ENCODE data around the gene MYL2. TPM values are rescaled to one million over a fixed set of nuclear protein-coding genes. Genes with fewer than 3 reads are reported as not detected.
A peak's percentile ranks its signal among the peaks of the same experiment; 100 is the strongest.

The MYL2 gene
- total and polyA plus RNA-seq, 10 of the 15 experiments (the other 5 are each of a cell fraction or from before 2014, with no cell fraction given), result 0.08 to 1.8 (median 0.57) TPM; not detected in 1

DNA sequence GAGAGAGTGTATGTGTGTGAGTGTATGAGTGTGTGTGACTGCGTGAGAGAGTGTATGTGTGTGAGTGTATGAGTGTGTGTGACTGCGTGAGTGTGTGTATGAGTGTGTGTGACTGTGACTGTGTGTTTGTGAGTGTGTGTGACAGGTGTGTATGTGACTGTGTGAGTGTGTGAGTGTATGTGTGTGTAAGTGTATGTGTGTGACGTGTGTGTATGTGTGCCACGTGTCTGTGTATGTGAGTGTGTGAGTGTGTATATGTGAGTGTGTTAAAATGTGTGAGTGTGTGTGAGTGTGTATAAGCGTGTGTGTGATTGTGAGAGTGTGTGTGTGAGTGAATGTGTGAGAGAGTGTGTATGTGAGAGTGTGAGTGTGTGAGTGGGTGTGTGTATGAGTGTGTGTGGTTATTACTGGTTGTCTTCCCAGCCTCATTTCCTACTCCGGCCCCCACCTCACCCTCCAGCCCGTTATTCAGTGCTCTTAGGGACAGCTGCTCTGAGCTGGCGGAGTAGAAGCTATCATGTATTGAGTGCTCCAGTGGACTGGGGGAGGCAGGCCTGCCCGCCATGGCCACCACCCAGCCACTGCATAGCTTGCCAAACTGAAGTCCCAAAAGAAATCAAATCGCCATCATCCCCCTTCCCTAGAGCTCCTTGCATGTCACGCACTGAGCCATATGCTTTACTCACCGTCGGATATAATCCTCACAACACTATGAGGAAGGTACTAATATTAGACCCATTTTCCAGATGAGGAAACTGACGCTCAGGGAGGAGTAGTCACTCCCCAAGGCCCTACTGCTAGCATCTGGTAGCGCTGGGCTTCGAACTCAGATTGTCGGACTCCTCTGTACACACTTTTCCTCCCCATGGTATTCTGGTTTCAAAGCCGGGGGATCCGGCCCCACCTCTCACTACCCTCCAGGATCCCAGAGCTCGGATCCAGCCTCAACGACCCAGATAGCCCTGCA lies 10.3 kb upstream of the MYL2 start:
- 65% methylated on average over 21 of the region's 21 CpGs for WGBS (ENCODE audit: insufficient coverage, insufficient replicate concordance, low lambda C conversion rate, missing lambda C conversion rate)
- no peak overlapping the region for H3K4me2 ChIP-seq (ENCODE audit: control insufficient read depth, insufficient read depth)
- no peak overlapping the region for H2AFZ ChIP-seq (ENCODE audit: control insufficient read depth, low read depth, low read length)
- RAD21 ChIA-PET (ENCODE audit: unreplicated experiment), result no interaction called here
- H3K79me2 ChIP-seq (ENCODE audit: control insufficient read depth, insufficient read depth, low read length), result no peaks in the 10 kb centered on the region
- no peak overlapping the region for H3K27ac ChIP-seq (ENCODE audit: control insufficient read depth, insufficient read depth)
- H3K36me3 ChIP-seq (ENCODE audit: control insufficient read depth in 2 of 2, insufficient read depth in 2 of 2, low read length in 1 of 2), result no peaks in the 10 kb centered on the region
- no peaks in the 10 kb centered on the region for H3K4me1 ChIP-seq (ENCODE audit: control insufficient read depth, insufficient read depth, low read length)
- SMC1A ChIA-PET (ENCODE audit: uncharacterized antibody, unreplicated experiment), result interaction anchor here (1.2 to 1.4 kb wide), 2 partner anchors 21 to 35 kb away, joined by 3 to 6 read pairs; no protein-coding TSS in a partner anchor
- no peaks in the 10 kb centered on the region for H4K20me1 ChIP-seq (ENCODE audit: control insufficient read depth, insufficient read depth)
- intact Hi-C loops (cut with micrococcal nuclease; ENCODE audit: unreplicated experiment), result no loop called here
- POLR2A ChIA-PET, result no interaction called here
- DNase-seq (ENCODE audit: low read depth, low spot score), result no peak
- no TSS peak for BruUV-seq (replicated peaks)
- TF ChIP-seq, protein P1, sequence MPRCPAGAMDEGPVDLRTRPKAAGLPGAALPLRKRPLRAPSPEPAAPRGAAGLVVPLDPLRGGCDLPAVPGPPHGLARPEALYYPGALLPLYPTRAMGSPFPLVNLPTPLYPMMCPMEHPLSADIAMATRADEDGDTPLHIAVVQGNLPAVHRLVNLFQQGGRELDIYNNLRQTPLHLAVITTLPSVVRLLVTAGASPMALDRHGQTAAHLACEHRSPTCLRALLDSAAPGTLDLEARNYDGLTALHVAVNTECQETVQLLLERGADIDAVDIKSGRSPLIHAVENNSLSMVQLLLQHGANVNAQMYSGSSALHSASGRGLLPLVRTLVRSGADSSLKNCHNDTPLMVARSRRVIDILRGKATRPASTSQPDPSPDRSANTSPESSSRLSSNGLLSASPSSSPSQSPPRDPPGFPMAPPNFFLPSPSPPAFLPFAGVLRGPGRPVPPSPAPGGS (IDR thresholded peaks at IDR 0.05; ENCODE audit: borderline replicate concordance, insufficient read depth, low read depth, low read length, poor library complexity, severe bottlenecking), result peak; percentile 89
- TF ChIP-seq SPI1 (IDR thresholded peaks at IDR 0.05; ENCODE audit: borderline replicate concordance, insufficient read depth, low read depth, low read length) (no peak), RBBP5 (conservative IDR thresholded peaks at IDR 0.05) (no peak), ZNF384 (IDR thresholded peaks at IDR 0.05; ENCODE audit: borderline replicate concordance, low read depth, low read length) (no peak), DPF2 (IDR thresholded peaks at IDR 0.05) (no peak), NR2C2 (IDR thresholded peaks at IDR 0.05; ENCODE audit: borderline replicate concordance, control insufficient read depth, insufficient read length, low read depth) (peak; percentile 20), MTA3 (IDR thresholded peaks at IDR 0.05; ENCODE audit: borderline replicate concordance, low read length) (no peak), EED (IDR thresholded peaks at IDR 0.05; ENCODE audit: low read depth) (no peak), BHLHE40 (IDR thresholded peaks at IDR 0.05; ENCODE audit: borderline replicate concordance in 1 of 2, low read depth in 2 of 2, low read length in 1 of 2) (no peak), CBFB (IDR thresholded peaks at IDR 0.05; ENCODE audit: low read depth) (no peak), YY1 (IDR thresholded peaks at IDR 0.05; ENCODE audit: low read depth, low read length) (no peak), ZNF207 (IDR thresholded peaks at IDR 0.05; ENCODE audit: borderline replicate concordance) (no peak)
- TF ChIP-seq, protein P2, sequence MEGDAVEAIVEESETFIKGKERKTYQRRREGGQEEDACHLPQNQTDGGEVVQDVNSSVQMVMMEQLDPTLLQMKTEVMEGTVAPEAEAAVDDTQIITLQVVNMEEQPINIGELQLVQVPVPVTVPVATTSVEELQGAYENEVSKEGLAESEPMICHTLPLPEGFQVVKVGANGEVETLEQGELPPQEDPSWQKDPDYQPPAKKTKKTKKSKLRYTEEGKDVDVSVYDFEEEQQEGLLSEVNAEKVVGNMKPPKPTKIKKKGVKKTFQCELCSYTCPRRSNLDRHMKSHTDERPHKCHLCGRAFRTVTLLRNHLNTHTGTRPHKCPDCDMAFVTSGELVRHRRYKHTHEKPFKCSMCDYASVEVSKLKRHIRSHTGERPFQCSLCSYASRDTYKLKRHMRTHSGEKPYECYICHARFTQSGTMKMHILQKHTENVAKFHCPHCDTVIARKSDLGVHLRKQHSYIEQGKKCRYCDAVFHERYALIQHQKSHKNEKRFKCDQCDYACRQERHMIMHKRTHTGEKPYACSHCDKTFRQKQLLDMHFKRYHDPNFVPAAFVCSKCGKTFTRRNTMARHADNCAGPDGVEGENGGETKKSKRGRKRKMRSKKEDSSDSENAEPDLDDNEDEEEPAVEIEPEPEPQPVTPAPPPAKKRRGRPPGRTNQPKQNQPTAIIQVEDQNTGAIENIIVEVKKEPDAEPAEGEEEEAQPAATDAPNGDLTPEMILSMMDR (IDR thresholded peaks at IDR 0.05 in 2 of 3, conservative IDR thresholded peaks at IDR 0.05 in 1 of 3; ENCODE audit: control insufficient read depth in 2 of 3, extremely low read depth in 1 of 3, insufficient read depth in 1 of 3, low read depth in 3 of 3, low read length in 3 of 3), result no peak
- TF ChIP-seq, protein P3, sequence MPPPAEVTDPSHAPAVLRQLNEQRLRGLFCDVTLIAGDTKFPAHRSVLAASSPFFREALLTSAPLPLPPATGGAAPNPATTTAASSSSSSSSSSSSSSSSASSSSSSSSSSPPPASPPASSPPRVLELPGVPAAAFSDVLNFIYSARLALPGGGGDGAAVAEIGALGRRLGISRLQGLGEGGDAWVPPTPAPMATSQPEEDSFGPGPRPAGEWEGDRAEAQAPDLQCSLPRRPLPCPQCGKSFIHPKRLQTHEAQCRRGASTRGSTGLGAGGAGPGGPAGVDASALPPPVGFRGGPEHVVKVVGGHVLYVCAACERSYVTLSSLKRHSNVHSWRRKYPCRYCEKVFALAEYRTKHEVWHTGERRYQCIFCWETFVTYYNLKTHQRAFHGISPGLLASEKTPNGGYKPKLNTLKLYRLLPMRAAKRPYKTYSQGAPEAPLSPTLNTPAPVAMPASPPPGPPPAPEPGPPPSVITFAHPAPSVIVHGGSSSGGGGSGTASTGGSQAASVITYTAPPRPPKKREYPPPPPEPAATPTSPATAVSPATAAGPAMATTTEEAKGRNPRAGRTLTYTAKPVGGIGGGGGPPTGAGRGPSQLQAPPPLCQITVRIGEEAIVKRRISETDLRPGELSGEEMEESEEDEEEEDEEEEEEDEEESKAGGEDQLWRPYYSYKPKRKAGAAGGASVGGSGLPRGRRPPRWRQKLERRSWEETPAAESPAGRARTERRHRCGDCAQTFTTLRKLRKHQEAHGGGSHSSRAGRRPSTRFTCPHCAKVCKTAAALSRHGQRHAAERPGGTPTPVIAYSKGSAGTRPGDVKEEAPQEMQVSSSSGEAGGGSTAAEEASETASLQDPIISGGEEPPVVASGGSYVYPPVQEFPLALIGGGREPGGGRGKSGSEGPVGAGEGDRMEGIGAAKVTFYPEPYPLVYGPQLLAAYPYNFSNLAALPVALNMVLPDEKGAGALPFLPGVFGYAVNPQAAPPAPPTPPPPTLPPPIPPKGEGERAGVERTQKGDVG (CRISPR knock-in tag; IDR thresholded peaks at IDR 0.05), result no peak
- no peaks in the 10 kb centered on the region for H3K27me3 ChIP-seq (replicated peaks in 1 of 2; ENCODE audit: control insufficient read depth in 2 of 2, insufficient read depth in 2 of 2, low read length in 1 of 2)
- H3K9ac ChIP-seq (ENCODE audit: control insufficient read depth, insufficient read depth, low read length), result no peak overlapping the region
- no peaks in the 10 kb centered on the region for H3K9me3 ChIP-seq (replicated peaks; ENCODE audit: control insufficient read depth, insufficient read depth, low read length)
- ATAC-seq, result no peak
- in situ Hi-C loops (cut with MboI), result loop anchor here (5.0 kb wide), 1 partner anchor 382 kb away; no protein-coding TSS in a partner anchor
- CTCF ChIA-PET, result interaction anchor here (0.6 to 10.1 kb wide), 6 partner anchors 8 to 822 kb away, joined by 3 to 80 read pairs (median 4); no protein-coding TSS in a partner anchor
- H3K4me3 ChIP-seq, result no peak overlapping the region
- FAIRE-seq, result peak; percentile 70

All from GM12878 (cell line).